Measurements from ENCODE around the gene SPRYD7. TPM values are rescaled to one million over a fixed set of nuclear protein-coding genes. Genes with fewer than 3 reads are reported as not detected.

SPRYD7 gene
- total and polyA plus RNA-seq, 2 of the 8 experiments (the other 6 are each of a cell fraction or from before 2014, with no cell fraction given) = 1.1 to 3.1 TPM

- Histone ChIP-seq H3K4me2 (ENCODE audit: insufficient read depth in 1 of 2, low read depth in 2 of 2, low read length in 2 of 2) (no peak overlapping the region), H2BK5ac (ENCODE audit: low read depth, low read length) (no peak overlapping the region), H3K23ac (ENCODE audit: insufficient read length) (no peak overlapping the region), H3K4ac (replicated peaks; ENCODE audit: insufficient read length, low read depth, low read length) (no peak overlapping the region), H3K27ac (ENCODE audit: low read depth, low read length) (no peak overlapping the region), H3K79me1 (ENCODE audit: low read depth, low read length) (no peaks in the 10 kb centered on the region), H3K9ac (replicated peaks in 1 of 4; ENCODE audit: extremely low read depth in 1 of 4, low read depth in 3 of 4, low read length in 3 of 4) (no peak overlapping the region), H3K36me3 (ENCODE audit: control insufficient read depth in 2 of 4, insufficient read depth in 4 of 4, low read length in 3 of 4) (no peaks in the 10 kb centered on the region), H2AFZ (ENCODE audit: low read length) (no peak overlapping the region; the same call in 1 of the 2 replicates), H2BK12ac (ENCODE audit: low read depth, low read length) (no peak overlapping the region), H3K9me3 (ENCODE audit: insufficient read depth in 2 of 2, low read depth in 1 of 2, low read length in 1 of 2) (peaks cover 0 to 7% of the 10 kb centered on the region in 2 experiments; a peak in 1 of 4 replicates), H2BK15ac (ENCODE audit: low read length) (no peak overlapping the region), H3K4me1 (replicated peaks in 1 of 4; ENCODE audit: control insufficient read depth in 3 of 4, insufficient read depth in 4 of 4, low read length in 3 of 4) (no peaks in the 10 kb centered on the region), H4K91ac (replicated peaks; ENCODE audit: insufficient read length, low read length) (no peak overlapping the region), H3K14ac (ENCODE audit: insufficient read length) (no peak overlapping the region), H3K27me3 (replicated peaks in 1 of 4; ENCODE audit: control insufficient read depth in 3 of 4, extremely low read depth in 1 of 4, insufficient read depth in 3 of 4, low read length in 3 of 4) (no peaks in the 10 kb centered on the region), H2BK120ac (replicated peaks; ENCODE audit: low read depth, low read length) (no peak overlapping the region), H4K8ac (ENCODE audit: extremely low read depth, insufficient read depth, low read length) (no peak overlapping the region), H2BK20ac (ENCODE audit: low read length) (no peak overlapping the region), H3K79me2 (ENCODE audit: control insufficient read depth in 1 of 2, insufficient read depth in 2 of 2, low read length in 2 of 2) (no peaks in the 10 kb centered on the region), H3K23me2 (ENCODE audit: low read depth, low read length) (no peaks in the 10 kb centered on the region), H2AK5ac (ENCODE audit: low read depth, low read length) (no peak overlapping the region), H4K20me1 (replicated peaks in 1 of 2; ENCODE audit: control insufficient read depth in 1 of 2, insufficient read depth in 2 of 2, low read length in 2 of 2) (no peaks in the 10 kb centered on the region), H4K5ac (ENCODE audit: insufficient read length, low read depth, low read length) (no peak overlapping the region), H3K4me3 (ENCODE audit: extremely low read depth in 1 of 4, insufficient read depth in 2 of 4, low read depth in 3 of 4, low read length in 4 of 4) (no peak overlapping the region), H3K56ac (replicated peaks; ENCODE audit: insufficient read length, low read depth, low read length) (no peak overlapping the region), H3K18ac (ENCODE audit: extremely low read depth, low read length) (no peak overlapping the region)
- TF ChIP-seq BRCA1 (IDR thresholded peaks at IDR 0.05; ENCODE audit: low read depth, low read length) (no peak), MAFK (IDR thresholded peaks at IDR 0.05; ENCODE audit: low read depth, low read length) (no peak), JUND (IDR thresholded peaks at IDR 0.05; ENCODE audit: low read length) (no peak), CREB1 (IDR thresholded peaks at IDR 0.05) (no peak), GTF2F1 (IDR thresholded peaks at IDR 0.05; ENCODE audit: borderline replicate concordance, low read depth, low read length) (no peak), EP300 (IDR thresholded peaks at IDR 0.05; ENCODE audit: borderline replicate concordance in 1 of 2, low read depth in 2 of 2, low read length in 2 of 2) (no peak)
- FAIRE-seq (no peak), DNase-seq (ENCODE audit: low read depth in 1 of 2, low spot score in 2 of 2) (no peak)
- POLR2A ChIA-PET (ENCODE audit: partially characterized antibody) = no interaction called here
- CTCF ChIA-PET (ENCODE audit: partially characterized antibody) = interaction anchor here (1.4 kb wide), 1 partner anchor 108 kb away, joined by 3 read pairs; no protein-coding TSS in a partner anchor
- 90% methylated on average over 8 of the region's 8 CpGs; no CpG with 5 or more reads in 1 of the 2 experiments for WGBS, 2 experiments (ENCODE audit: extremely low coverage in 1 of 2, insufficient coverage in 1 of 2, insufficient read length in 1 of 2, insufficient replicate concordance in 2 of 2, low coverage in 1 of 2, low lambda C conversion rate in 2 of 2, missing lambda C conversion rate in 1 of 2)
Observed at GRCh38 chr13:49867834-49868233, 68.3 kb downstream of the SPRYD7 start.

All from H1 (cell line).